ENCODE results near the gene EIF3L.

EIF3L gene

GRCh38 chr22:37818409-37819104 lies 30.7 kb upstream of the EIF3L start:
- peaks cover 19% of the 10 kb centered on the region for H3K4me1 ChIP-seq (ENCODE audit: insufficient read depth, low read length)
- H3K36me3 ChIP-seq (ENCODE audit: insufficient read depth, low read length): peaks cover 19% of the 10 kb centered on the region
- H3K4me3 ChIP-seq (ENCODE audit: low read length): peak overlapping the region; percentile 55
- H3K9me3 ChIP-seq (ENCODE audit: insufficient read depth, low read depth, low read length): no peaks in the 10 kb centered on the region
- H3K27ac ChIP-seq (ENCODE audit: low read depth, low read length): no peak overlapping the region; the same call in 1 of the 2 replicates
- WGBS: 3% methylated on average over 68 of the region's 68 CpGs
- H3K9ac ChIP-seq (ENCODE audit: low read depth, low read length): peak overlapping the region; percentile 56
- peaks cover 32% of the 10 kb centered on the region for H3K27me3 ChIP-seq (ENCODE audit: insufficient read depth, low read length)

GRCh38 chr22:37819105-37819433 lies 30.1 kb upstream of the EIF3L start:
- Histone ChIP-seq H3K9me3 (ENCODE audit: insufficient read depth, low read depth, low read length) (no peaks in the 10 kb centered on the region), H3K27me3 (ENCODE audit: insufficient read depth, low read length) (peaks cover 37% of the 10 kb centered on the region), H3K9ac (ENCODE audit: low read depth, low read length) (peak overlapping the region; percentile 56), H3K4me1 (ENCODE audit: insufficient read depth, low read length) (peaks cover 19% of the 10 kb centered on the region), H3K27ac (ENCODE audit: low read depth, low read length) (no peak overlapping the region), H3K36me3 (ENCODE audit: insufficient read depth, low read length) (peaks cover 18% of the 10 kb centered on the region), H3K4me3 (ENCODE audit: low read length) (peak overlapping the region; percentile 55)
- 33% methylated on average over 14 of the region's 14 CpGs for WGBS

- 94% methylated on average over 5 of the region's 5 CpGs for WGBS
- H3K9ac ChIP-seq (ENCODE audit: low read depth, low read length): no peak overlapping the region
- no peak overlapping the region for H3K27ac ChIP-seq (ENCODE audit: low read depth, low read length)
- no peak overlapping the region for H3K4me3 ChIP-seq (ENCODE audit: low read length)
- H3K27me3 ChIP-seq (ENCODE audit: insufficient read depth, low read length): peaks cover 50% of the 10 kb centered on the region
- H3K4me1 ChIP-seq (ENCODE audit: insufficient read depth, low read length): peaks cover 19% of the 10 kb centered on the region
- 0 out of 2 replicates have a peak, but pooled peaks cover 7% of the 10 kb centered on the region for H3K36me3 ChIP-seq (ENCODE audit: insufficient read depth, low read length)
- no peaks in the 10 kb centered on the region for H3K9me3 ChIP-seq (ENCODE audit: insufficient read depth, low read depth, low read length)
These were observed 28.9 kb upstream of the EIF3L start for GRCh38 chr22:37820350-37820749.

GRCh38 chr22:37822079-37822833 lies 27.0 kb upstream of the EIF3L start:
- Histone ChIP-seq H3K27me3 (ENCODE audit: insufficient read depth, low read length) (peaks cover 55% of the 10 kb centered on the region), H3K4me3 (ENCODE audit: low read length) (no peak overlapping the region), H3K27ac (ENCODE audit: low read depth, low read length) (no peak overlapping the region), H3K4me1 (ENCODE audit: insufficient read depth, low read length) (peaks cover 19% of the 10 kb centered on the region), H3K9ac (ENCODE audit: low read depth, low read length) (no peak overlapping the region), H3K36me3 (ENCODE audit: insufficient read depth, low read length) (no peaks in the 10 kb centered on the region), H3K9me3 (ENCODE audit: insufficient read depth, low read depth, low read length) (no peaks in the 10 kb centered on the region)
- WGBS: 51% methylated on average over 8 of the region's 8 CpGs

- Histone ChIP-seq H3K9me3 (ENCODE audit: insufficient read depth, low read depth, low read length) (no peaks in the 10 kb centered on the region), H3K27ac (ENCODE audit: low read depth, low read length) (no peak within 1 kb of the TSS), H3K27me3 (ENCODE audit: insufficient read depth, low read length) (peaks cover 54% of the 10 kb centered on the region), H3K4me1 (ENCODE audit: insufficient read depth, low read length) (peaks cover 19% of the 10 kb centered on the region), H3K4me3 (ENCODE audit: low read length) (peak within 1 kb of the TSS; percentile 53; the same call in 1 of the 2 replicates), H3K9ac (ENCODE audit: low read depth, low read length) (no peak within 1 kb of the TSS), H3K36me3 (ENCODE audit: insufficient read depth, low read length) (no peaks in the 10 kb centered on the region)
- 78% methylated on average over 21 of the region's 21 CpGs for WGBS
These were observed 25.9 kb upstream of the EIF3L start, which contains the start of gene GALR3 for GRCh38 chr22:37823134-37823985. Gene GALR3, plus strand, starts transcription at chr22:37823382. Its CDS starts 25 bp downstream, at chr22:37823407.

GRCh38 chr22:37824674-37825641 lies 24.3 kb upstream of the EIF3L start:
- Histone ChIP-seq H3K36me3 (ENCODE audit: insufficient read depth, low read length) (0 out of 2 replicates have a peak, but pooled peaks cover 3% of the 10 kb centered on the region), H3K27me3 (ENCODE audit: insufficient read depth, low read length) (peaks cover 38% of the 10 kb centered on the region), H3K9me3 (ENCODE audit: insufficient read depth, low read depth, low read length) (no peaks in the 10 kb centered on the region), H3K4me1 (ENCODE audit: insufficient read depth, low read length) (peaks cover 15% of the 10 kb centered on the region), H3K27ac (ENCODE audit: low read depth, low read length) (no peak overlapping the region), H3K4me3 (ENCODE audit: low read length) (peak overlapping the region; percentile 53), H3K9ac (ENCODE audit: low read depth, low read length) (peak overlapping the region; percentile 75)
- whole genome bisulfite sequencing: 8% methylated on average over 135 of the region's 135 CpGs

- Histone ChIP-seq H3K4me3 (ENCODE audit: low read length) (no peak overlapping the region), H3K27me3 (ENCODE audit: insufficient read depth, low read length) (peaks cover 31% of the 10 kb centered on the region), H3K9me3 (ENCODE audit: insufficient read depth, low read depth, low read length) (no peaks in the 10 kb centered on the region), H3K4me1 (ENCODE audit: insufficient read depth, low read length) (peaks cover 15% of the 10 kb centered on the region), H3K36me3 (ENCODE audit: insufficient read depth, low read length) (peaks cover 21% of the 10 kb centered on the region), H3K27ac (ENCODE audit: low read depth, low read length) (no peak overlapping the region; the same call in 1 of the 2 replicates), H3K9ac (ENCODE audit: low read depth, low read length) (no peak overlapping the region)
- WGBS: 91% methylated on average over 9 of the region's 9 CpGs
These were observed 22.2 kb upstream of the EIF3L start for GRCh38 chr22:37827056-37827455.

- Histone ChIP-seq H3K4me3 (ENCODE audit: low read length) (no peak overlapping the region), H3K36me3 (ENCODE audit: insufficient read depth, low read length) (peaks cover 39% of the 10 kb centered on the region), H3K9me3 (ENCODE audit: insufficient read depth, low read depth, low read length) (no peaks in the 10 kb centered on the region), H3K27ac (ENCODE audit: low read depth, low read length) (no peak overlapping the region), H3K4me1 (ENCODE audit: insufficient read depth, low read length) (no peaks in the 10 kb centered on the region), H3K9ac (ENCODE audit: low read depth, low read length) (no peak overlapping the region), H3K27me3 (ENCODE audit: insufficient read depth, low read length) (peaks cover 6% of the 10 kb centered on the region)
- WGBS: 89% methylated on average over 14 of the region's 14 CpGs
These were observed 19.0 kb upstream of the EIF3L start for GRCh38 chr22:37830093-37830842.

GRCh38 chr22:37831472-37831871 lies 17.7 kb upstream of the EIF3L start:
- Histone ChIP-seq H3K4me3 (ENCODE audit: low read length) (no peak overlapping the region), H3K36me3 (ENCODE audit: insufficient read depth, low read length) (peaks cover 39% of the 10 kb centered on the region), H3K27me3 (ENCODE audit: insufficient read depth, low read length) (no peaks in the 10 kb centered on the region), H3K9ac (ENCODE audit: low read depth, low read length) (no peak overlapping the region), H3K4me1 (ENCODE audit: insufficient read depth, low read length) (no peaks in the 10 kb centered on the region), H3K9me3 (ENCODE audit: insufficient read depth, low read depth, low read length) (no peaks in the 10 kb centered on the region), H3K27ac (ENCODE audit: low read depth, low read length) (no peak overlapping the region)
- 94% methylated on average over 11 of the region's 11 CpGs for WGBS
